GM23338 (cell line): ENCODE data around the gene POF1B. TPM values are rescaled to one million over a fixed set of nuclear protein-coding genes. Genes with fewer than 3 reads are reported as not detected.

Experiments
- ATAC-seq: fragments of 200-7000 bp; cut with Tn5 transposase; 3 replicates; pipeline ENCODE4 v1.9.1; 2020
- DNase-seq: peaks from one replicate; pipeline ENCODE4 v3.0.0-alpha.2; 2015; ENCODE audit warnings: low spot score
- H2AFZ ChIP-seq: fragments of 200-600 bp; sonication (generic); 2 replicates; pipeline ENCODE4 v1.8.0; 2016; ENCODE audit warnings: antibody characterized with exemption, mild to moderate bottlenecking, moderate library complexity
- H3F3A ChIP-seq: fragments of 200-600 bp; sonication (generic); replicated peaks from 2 replicates; pipeline ENCODE4 v1.8.0; 2017; ENCODE audit warnings: antibody characterized with exemption, mixed run types, low read depth
- H3K27ac ChIP-seq: fragments of 200-600 bp; sonication (generic); 2 replicates; pipeline ENCODE4 v1.6.1; 2016; ENCODE audit warnings: low read depth
- H3K27me3 ChIP-seq: fragments of 200-600 bp; sonication (generic); 2 replicates; pipeline ENCODE4 v1.8.0; 2016; ENCODE audit warnings: mild to moderate bottlenecking, mixed run types, moderate library complexity; ENCODE audit not compliant: insufficient read depth
- H3K36me3 ChIP-seq: fragments of 200-600 bp; sonication (generic); 2 replicates; pipeline ENCODE4 v1.8.0; 2016; ENCODE audit warnings: mild to moderate bottlenecking; ENCODE audit not compliant: insufficient read depth
- H3K4me1 ChIP-seq: fragments of 200-600 bp; sonication (generic); 2 replicates; pipeline ENCODE4 v1.8.0; 2016; ENCODE audit warnings: mild to moderate bottlenecking, moderate library complexity; ENCODE audit not compliant: insufficient read depth
- H3K4me2 ChIP-seq: fragments of 200-600 bp; sonication (generic); 2 replicates; pipeline ENCODE4 v1.7.1; 2017; ENCODE audit warnings: mixed run types
- H3K4me3 ChIP-seq: fragments of 200-600 bp; sonication (generic); 2 replicates; pipeline ENCODE4 v1.6.1; 2016; ENCODE audit warnings: mixed run types
- H3K79me2 ChIP-seq: fragments of 200-600 bp; sonication (generic); replicated peaks from 2 replicates; pipeline ENCODE4 v1.8.0; 2017; ENCODE audit warnings: mild to moderate bottlenecking; ENCODE audit not compliant: insufficient read depth
- H3K9me2 ChIP-seq: fragments of 200-600 bp; sonication (generic); 2 replicates; pipeline ENCODE4 v1.8.0; 2017; ENCODE audit not compliant: insufficient read depth
- H4K20me1 ChIP-seq: fragments of 200-600 bp; sonication (generic); replicated peaks from 2 replicates; pipeline ENCODE4 v1.8.0; 2017; ENCODE audit warnings: mild to moderate bottlenecking; ENCODE audit not compliant: insufficient read depth
- H3K27ac Mint-ChIP-seq: 2 replicates; pipeline ENCODE4 v1.8.0; 2020; ENCODE audit warnings: inconsistent platforms, mild to moderate bottlenecking, moderate library complexity, mixed read lengths
- H3K27me3 Mint-ChIP-seq: 3 replicates; pipeline ENCODE4 v1.8.0; 2022; ENCODE audit warnings: low read depth, mild to moderate bottlenecking, moderate library complexity, mixed read lengths, inconsistent platforms; ENCODE audit not compliant: insufficient read depth, poor library complexity
- H3K36me3 Mint-ChIP-seq: 3 replicates; pipeline ENCODE4 v1.8.0; 2021; ENCODE audit warnings: low read depth, mild to moderate bottlenecking, inconsistent platforms, moderate library complexity, mixed read lengths
- H3K4me1 Mint-ChIP-seq: 3 replicates; pipeline ENCODE4 v1.8.0; 2020; ENCODE audit warnings: mild to moderate bottlenecking, inconsistent platforms, mixed read lengths
- H3K4me3 Mint-ChIP-seq: 3 replicates; pipeline ENCODE4 v1.8.0; 2021; ENCODE audit warnings: moderate library complexity, mild to moderate bottlenecking, inconsistent platforms, mixed read lengths
- H3K9me3 Mint-ChIP-seq: 3 replicates; pipeline ENCODE4 v1.8.0; 2020; ENCODE audit warnings: moderate library complexity, mild to moderate bottlenecking, inconsistent platforms, mixed read lengths
- CREB1 ChIP-seq: fragments of 250-450 bp; sonication (Bioruptor Pico); IDR thresholded peaks from 2 replicates; pipeline ENCODE4 v1.5.0; 2020; ENCODE audit warnings: low read depth, mild to moderate bottlenecking, moderate library complexity
- CTCF ChIP-seq, 2 experiments: fragments of 200-600 bp in 1 of 2; sonication (generic) in 1 of 2; conservative IDR thresholded peaks; 2 replicates each; pipeline versions ENCODE4 v1.5.1 to v1.6.1; 2016 to 2017; ENCODE audit warnings: antibody characterized with exemption in 2 of 2, low read depth in 2 of 2, mild to moderate bottlenecking in 2 of 2, moderate library complexity in 1 of 2
- EZH2 ChIP-seq: fragments of 200-600 bp; sonication (generic); IDR thresholded peaks from one replicate; pipeline ENCODE4 v1.8.0; 2017; ENCODE audit warnings: antibody characterized with exemption, mild to moderate bottlenecking, low read depth; ENCODE audit not compliant: unreplicated experiment
- EZH2phosphoT487 ChIP-seq: fragments of 200-600 bp; sonication (generic); IDR thresholded peaks from one replicate; pipeline ENCODE4 v1.8.1; 2018; ENCODE audit warnings: antibody characterized with exemption; ENCODE audit not compliant: unreplicated experiment
- JUNB ChIP-seq: IDR thresholded peaks from one replicate; pipeline ENCODE4 v1.6.1; 2016; ENCODE audit warnings: antibody characterized with exemption; ENCODE audit not compliant: unreplicated experiment
- NANOG ChIP-seq: IDR thresholded peaks from 2 replicates; pipeline ENCODE4 v1.6.1; 2016; ENCODE audit warnings: antibody characterized with exemption, borderline replicate concordance
- POLR2AphosphoS5 ChIP-seq: IDR thresholded peaks from 2 replicates; pipeline ENCODE4 v1.6.1; 2016; ENCODE audit warnings: antibody characterized with exemption, low read depth
- STAT1 ChIP-seq: IDR thresholded peaks from one replicate; pipeline ENCODE4 v1.6.1; 2016; ENCODE audit warnings: antibody characterized with exemption; ENCODE audit not compliant: unreplicated experiment
- ZNF114 ChIP-seq: fragments of 250-450 bp; sonication (Bioruptor Pico); IDR thresholded peaks from 2 replicates; pipeline ENCODE4 v1.5.0; 2020; ENCODE audit warnings: mild to moderate bottlenecking, moderate library complexity
- ZNF331 ChIP-seq: fragments of 250-450 bp; sonication (Bioruptor Pico); IDR thresholded peaks from 2 replicates; pipeline ENCODE4 v1.5.0; 2020; ENCODE audit warnings: low read depth, mild to moderate bottlenecking, moderate library complexity
- polyA plus RNA-seq: library from polyadenylated mRNA; unstranded; fragments of >200 nt; fragmentation: Nextera tagmentation; extraction: Ambion mirVana; gene quantifications from 2 replicates; pipeline ENCODE4 v1.2.1, GENCODE V29; 2016
- total RNA-seq: library from RNA; depleted of rRNA; stranded (reverse); fragments of >200 nt; shearing (Covaris generic); gene quantifications from 2 replicates; pipeline ENCODE4 v1.2.3, GENCODE V29; 2014
- TF ChIP-seq, protein P1 (sequence below): IDR thresholded peaks from one replicate; pipeline ENCODE4 v1.6.1; 2018; ENCODE audit warnings: antibody characterized with exemption; ENCODE audit not compliant: unreplicated experiment
- TF ChIP-seq, protein P2 (sequence below): IDR thresholded peaks from 2 replicates; pipeline ENCODE4 v1.6.1; 2016; ENCODE audit warnings: antibody characterized with exemption
- TF ChIP-seq, protein P3 (sequence below): fragments of 250-450 bp; sonication (Bioruptor Pico); IDR thresholded peaks from 2 replicates; pipeline ENCODE4 v1.5.0; 2020; ENCODE audit warnings: mild to moderate bottlenecking, moderate library complexity

Gene POF1B
- total and polyA plus RNA-seq, 2 experiments from 2014 or later: 0.05 to 0.10 TPM

DNA sequence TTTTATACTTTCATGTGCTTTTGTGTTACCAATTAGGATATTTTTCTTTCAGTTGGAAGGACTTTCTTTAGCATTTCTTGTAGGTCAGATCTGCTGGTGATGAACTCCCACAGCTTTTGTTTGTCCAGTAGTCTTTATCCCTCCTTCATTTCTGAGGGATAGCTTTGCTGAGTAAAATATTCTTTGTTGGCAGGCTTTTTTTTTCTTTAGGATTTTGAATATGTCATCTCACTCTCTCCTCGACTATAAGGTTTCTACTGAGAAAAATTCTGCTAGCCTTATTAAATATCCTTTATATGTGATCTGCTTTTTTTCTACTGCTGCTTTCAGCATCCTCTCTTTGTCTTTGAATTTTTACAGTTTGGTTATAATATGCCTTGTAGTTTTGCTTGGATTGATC, 49.6 kb upstream of the POF1B start:
- Mint-ChIP-seq H3K4me3 (no peak overlapping the region), H3K9me3 (no peaks in the 10 kb centered on the region; the same call in 2 of the 3 replicates), H3K4me1 (no peaks in the 10 kb centered on the region), H3K27ac (no peak overlapping the region), H3K27me3 (no peaks in the 10 kb centered on the region), H3K36me3 (no peaks in the 10 kb centered on the region)
- H3F3A ChIP-seq: no peaks in the 10 kb centered on the region
- H4K20me1 ChIP-seq: no peaks in the 10 kb centered on the region
- H3K36me3 ChIP-seq: no peaks in the 10 kb centered on the region
- ATAC-seq: no peak
- no peaks in the 10 kb centered on the region for H3K79me2 ChIP-seq
- no peak overlapping the region for H2AFZ ChIP-seq
- H3K9me2 ChIP-seq: no peaks in the 10 kb centered on the region
- no peaks in the 10 kb centered on the region for H3K4me1 ChIP-seq
- no peak for DNase-seq
- no peak overlapping the region for H3K4me3 ChIP-seq
- H3K27me3 ChIP-seq: no peaks in the 10 kb centered on the region
- no peak for TF ChIP-seq JUNB
- TF ChIP-seq, protein P1, sequence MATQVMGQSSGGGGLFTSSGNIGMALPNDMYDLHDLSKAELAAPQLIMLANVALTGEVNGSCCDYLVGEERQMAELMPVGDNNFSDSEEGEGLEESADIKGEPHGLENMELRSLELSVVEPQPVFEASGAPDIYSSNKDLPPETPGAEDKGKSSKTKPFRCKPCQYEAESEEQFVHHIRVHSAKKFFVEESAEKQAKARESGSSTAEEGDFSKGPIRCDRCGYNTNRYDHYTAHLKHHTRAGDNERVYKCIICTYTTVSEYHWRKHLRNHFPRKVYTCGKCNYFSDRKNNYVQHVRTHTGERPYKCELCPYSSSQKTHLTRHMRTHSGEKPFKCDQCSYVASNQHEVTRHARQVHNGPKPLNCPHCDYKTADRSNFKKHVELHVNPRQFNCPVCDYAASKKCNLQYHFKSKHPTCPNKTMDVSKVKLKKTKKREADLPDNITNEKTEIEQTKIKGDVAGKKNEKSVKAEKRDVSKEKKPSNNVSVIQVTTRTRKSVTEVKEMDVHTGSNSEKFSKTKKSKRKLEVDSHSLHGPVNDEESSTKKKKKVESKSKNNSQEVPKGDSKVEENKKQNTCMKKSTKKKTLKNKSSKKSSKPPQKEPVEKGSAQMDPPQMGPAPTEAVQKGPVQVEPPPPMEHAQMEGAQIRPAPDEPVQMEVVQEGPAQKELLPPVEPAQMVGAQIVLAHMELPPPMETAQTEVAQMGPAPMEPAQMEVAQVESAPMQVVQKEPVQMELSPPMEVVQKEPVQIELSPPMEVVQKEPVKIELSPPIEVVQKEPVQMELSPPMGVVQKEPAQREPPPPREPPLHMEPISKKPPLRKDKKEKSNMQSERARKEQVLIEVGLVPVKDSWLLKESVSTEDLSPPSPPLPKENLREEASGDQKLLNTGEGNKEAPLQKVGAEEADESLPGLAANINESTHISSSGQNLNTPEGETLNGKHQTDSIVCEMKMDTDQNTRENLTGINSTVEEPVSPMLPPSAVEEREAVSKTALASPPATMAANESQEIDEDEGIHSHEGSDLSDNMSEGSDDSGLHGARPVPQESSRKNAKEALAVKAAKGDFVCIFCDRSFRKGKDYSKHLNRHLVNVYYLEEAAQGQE: no peak
- TF ChIP-seq ZNF331: no peak
- TF ChIP-seq EZH2phosphoT487: no peak
- TF ChIP-seq CREB1 (CRISPR knock-in tag): no peak
- no peak for TF ChIP-seq NANOG
- TF ChIP-seq, protein P2, sequence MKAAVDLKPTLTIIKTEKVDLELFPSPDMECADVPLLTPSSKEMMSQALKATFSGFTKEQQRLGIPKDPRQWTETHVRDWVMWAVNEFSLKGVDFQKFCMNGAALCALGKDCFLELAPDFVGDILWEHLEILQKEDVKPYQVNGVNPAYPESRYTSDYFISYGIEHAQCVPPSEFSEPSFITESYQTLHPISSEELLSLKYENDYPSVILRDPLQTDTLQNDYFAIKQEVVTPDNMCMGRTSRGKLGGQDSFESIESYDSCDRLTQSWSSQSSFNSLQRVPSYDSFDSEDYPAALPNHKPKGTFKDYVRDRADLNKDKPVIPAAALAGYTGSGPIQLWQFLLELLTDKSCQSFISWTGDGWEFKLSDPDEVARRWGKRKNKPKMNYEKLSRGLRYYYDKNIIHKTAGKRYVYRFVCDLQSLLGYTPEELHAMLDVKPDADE: no peak
- TF ChIP-seq, protein P3, sequence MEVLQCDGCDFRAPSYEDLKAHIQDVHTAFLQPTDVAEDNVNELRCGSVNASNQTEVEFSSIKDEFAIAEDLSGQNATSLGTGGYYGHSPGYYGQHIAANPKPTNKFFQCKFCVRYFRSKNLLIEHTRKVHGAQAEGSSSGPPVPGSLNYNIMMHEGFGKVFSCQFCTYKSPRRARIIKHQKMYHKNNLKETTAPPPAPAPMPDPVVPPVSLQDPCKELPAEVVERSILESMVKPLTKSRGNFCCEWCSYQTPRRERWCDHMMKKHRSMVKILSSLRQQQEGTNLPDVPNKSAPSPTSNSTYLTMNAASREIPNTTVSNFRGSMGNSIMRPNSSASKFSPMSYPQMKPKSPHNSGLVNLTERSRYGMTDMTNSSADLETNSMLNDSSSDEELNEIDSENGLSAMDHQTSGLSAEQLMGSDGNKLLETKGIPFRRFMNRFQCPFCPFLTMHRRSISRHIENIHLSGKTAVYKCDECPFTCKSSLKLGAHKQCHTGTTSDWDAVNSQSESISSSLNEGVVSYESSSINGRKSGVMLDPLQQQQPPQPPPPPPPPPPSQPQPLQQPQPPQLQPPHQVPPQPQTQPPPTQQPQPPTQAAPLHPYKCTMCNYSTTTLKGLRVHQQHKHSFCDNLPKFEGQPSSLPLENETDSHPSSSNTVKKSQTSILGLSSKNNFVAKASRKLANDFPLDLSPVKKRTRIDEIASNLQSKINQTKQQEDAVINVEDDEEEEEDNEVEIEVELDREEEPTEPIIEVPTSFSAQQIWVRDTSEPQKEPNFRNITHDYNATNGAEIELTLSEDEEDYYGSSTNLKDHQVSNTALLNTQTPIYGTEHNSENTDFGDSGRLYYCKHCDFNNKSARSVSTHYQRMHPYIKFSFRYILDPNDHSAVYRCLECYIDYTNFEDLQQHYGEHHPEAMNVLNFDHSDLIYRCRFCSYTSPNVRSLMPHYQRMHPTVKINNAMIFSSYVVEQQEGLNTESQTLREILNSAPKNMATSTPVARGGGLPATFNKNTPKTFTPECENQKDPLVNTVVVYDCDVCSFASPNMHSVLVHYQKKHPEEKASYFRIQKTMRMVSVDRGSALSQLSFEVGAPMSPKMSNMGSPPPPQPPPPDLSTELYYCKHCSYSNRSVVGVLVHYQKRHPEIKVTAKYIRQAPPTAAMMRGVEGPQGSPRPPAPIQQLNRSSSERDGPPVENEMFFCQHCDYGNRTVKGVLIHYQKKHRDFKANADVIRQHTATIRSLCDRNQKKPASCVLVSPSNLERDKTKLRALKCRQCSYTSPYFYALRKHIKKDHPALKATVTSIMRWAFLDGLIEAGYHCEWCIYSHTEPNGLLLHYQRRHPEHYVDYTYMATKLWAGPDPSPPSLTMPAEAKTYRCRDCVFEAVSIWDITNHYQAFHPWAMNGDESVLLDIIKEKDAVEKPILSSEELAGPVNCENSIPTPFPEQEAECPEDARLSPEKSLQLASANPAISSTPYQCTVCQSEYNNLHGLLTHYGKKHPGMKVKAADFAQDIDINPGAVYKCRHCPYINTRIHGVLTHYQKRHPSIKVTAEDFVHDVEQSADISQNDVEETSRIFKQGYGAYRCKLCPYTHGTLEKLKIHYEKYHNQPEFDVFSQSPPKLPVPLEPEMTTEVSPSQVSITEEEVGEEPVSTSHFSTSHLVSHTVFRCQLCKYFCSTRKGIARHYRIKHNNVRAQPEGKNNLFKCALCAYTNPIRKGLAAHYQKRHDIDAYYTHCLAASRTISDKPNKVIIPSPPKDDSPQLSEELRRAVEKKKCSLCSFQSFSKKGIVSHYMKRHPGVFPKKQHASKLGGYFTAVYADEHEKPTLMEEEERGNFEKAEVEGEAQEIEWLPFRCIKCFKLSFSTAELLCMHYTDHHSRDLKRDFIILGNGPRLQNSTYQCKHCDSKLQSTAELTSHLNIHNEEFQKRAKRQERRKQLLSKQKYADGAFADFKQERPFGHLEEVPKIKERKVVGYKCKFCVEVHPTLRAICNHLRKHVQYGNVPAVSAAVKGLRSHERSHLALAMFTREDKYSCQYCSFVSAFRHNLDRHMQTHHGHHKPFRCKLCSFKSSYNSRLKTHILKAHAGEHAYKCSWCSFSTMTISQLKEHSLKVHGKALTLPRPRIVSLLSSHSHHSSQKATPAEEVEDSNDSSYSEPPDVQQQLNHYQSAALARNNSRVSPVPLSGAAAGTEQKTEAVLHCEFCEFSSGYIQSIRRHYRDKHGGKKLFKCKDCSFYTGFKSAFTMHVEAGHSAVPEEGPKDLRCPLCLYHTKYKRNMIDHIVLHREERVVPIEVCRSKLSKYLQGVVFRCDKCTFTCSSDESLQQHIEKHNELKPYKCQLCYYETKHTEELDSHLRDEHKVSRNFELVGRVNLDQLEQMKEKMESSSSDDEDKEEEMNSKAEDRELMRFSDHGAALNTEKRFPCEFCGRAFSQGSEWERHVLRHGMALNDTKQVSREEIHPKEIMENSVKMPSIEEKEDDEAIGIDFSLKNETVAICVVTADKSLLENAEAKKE (CRISPR knock-in tag): no peak
- TF ChIP-seq CTCF (conservative IDR thresholded peaks at IDR 0.05; ENCODE audit: low read depth in 2 of 2): no peak
- TF ChIP-seq ZNF114 (CRISPR knock-in tag): no peak
- no peak for TF ChIP-seq POLR2AphosphoS5
- no peak for TF ChIP-seq STAT1
- TF ChIP-seq EZH2: no peak
- H3K4me2 ChIP-seq: no peak overlapping the region
- no peak overlapping the region for H3K27ac ChIP-seq
